Measurements from ENCODE around the gene DUSP1.

GRCh38 chr5:172790496-172790889 lies 19.5 kb upstream of the DUSP1 start:
- TF ChIP-seq, protein P1, sequence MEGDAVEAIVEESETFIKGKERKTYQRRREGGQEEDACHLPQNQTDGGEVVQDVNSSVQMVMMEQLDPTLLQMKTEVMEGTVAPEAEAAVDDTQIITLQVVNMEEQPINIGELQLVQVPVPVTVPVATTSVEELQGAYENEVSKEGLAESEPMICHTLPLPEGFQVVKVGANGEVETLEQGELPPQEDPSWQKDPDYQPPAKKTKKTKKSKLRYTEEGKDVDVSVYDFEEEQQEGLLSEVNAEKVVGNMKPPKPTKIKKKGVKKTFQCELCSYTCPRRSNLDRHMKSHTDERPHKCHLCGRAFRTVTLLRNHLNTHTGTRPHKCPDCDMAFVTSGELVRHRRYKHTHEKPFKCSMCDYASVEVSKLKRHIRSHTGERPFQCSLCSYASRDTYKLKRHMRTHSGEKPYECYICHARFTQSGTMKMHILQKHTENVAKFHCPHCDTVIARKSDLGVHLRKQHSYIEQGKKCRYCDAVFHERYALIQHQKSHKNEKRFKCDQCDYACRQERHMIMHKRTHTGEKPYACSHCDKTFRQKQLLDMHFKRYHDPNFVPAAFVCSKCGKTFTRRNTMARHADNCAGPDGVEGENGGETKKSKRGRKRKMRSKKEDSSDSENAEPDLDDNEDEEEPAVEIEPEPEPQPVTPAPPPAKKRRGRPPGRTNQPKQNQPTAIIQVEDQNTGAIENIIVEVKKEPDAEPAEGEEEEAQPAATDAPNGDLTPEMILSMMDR (IDR thresholded peaks at IDR 0.05), result no peak
- TF ChIP-seq EP300 (IDR thresholded peaks at IDR 0.05), result no peak

Data from esophagus muscularis mucosa (tissue), 3 donors.